Liver (tissue), 3 donors: Measurements from ENCODE around the gene SEC14L6.

ENCODE experiments used
- ATF3 ChIP-seq: IDR thresholded peaks from 2 replicates; pipeline ENCODE4 v1.6.1; 2016; ENCODE audit warnings: antibody characterized with exemption
- FOXA1 ChIP-seq: IDR thresholded peaks from 2 replicates; pipeline ENCODE4 v1.6.1; 2016; ENCODE audit warnings: antibody characterized with exemption
- HNF4A ChIP-seq, 2 donors: conservative IDR thresholded peaks; 2 replicates each; pipeline ENCODE4 v1.6.1; 2016; ENCODE audit warnings: antibody characterized with exemption in 2 of 2, mild to moderate bottlenecking in 2 of 2
- HNF4G ChIP-seq: IDR thresholded peaks from 2 replicates; pipeline ENCODE4 v1.6.1; 2016; ENCODE audit warnings: antibody characterized with exemption
- JUND ChIP-seq, 2 donors: IDR thresholded peaks; 2 replicates each; pipeline ENCODE4 v1.6.1; 2016; ENCODE audit warnings: antibody characterized with exemption in 2 of 2
- MAX ChIP-seq: IDR thresholded peaks from 2 replicates; pipeline ENCODE4 v1.6.1; 2016; ENCODE audit warnings: antibody characterized with exemption
- RAD21 ChIP-seq, 2 donors: IDR thresholded peaks; 2 replicates each; pipeline ENCODE4 v1.6.1; 2016; ENCODE audit warnings: antibody characterized with exemption in 2 of 2, mild to moderate bottlenecking in 2 of 2
- SP1 ChIP-seq: IDR thresholded peaks from 2 replicates; pipeline ENCODE4 v1.6.1; 2018; ENCODE audit warnings: antibody characterized with exemption, mild to moderate bottlenecking
- YY1 ChIP-seq: IDR thresholded peaks from 2 replicates; pipeline ENCODE4 v1.6.1; 2016; ENCODE audit warnings: antibody characterized with exemption, mild to moderate bottlenecking
- TF ChIP-seq, protein P1 (sequence below): fragments of 150-350 bp; IDR thresholded peaks from 2 replicates; pipeline ENCODE4 v1.5.1; 2017; ENCODE audit warnings: improper control_type of control experiment, low read depth, low read length; ENCODE audit not compliant: missing input control
- donor health status: healthy.
- donor health status: healthy.

DNA sequence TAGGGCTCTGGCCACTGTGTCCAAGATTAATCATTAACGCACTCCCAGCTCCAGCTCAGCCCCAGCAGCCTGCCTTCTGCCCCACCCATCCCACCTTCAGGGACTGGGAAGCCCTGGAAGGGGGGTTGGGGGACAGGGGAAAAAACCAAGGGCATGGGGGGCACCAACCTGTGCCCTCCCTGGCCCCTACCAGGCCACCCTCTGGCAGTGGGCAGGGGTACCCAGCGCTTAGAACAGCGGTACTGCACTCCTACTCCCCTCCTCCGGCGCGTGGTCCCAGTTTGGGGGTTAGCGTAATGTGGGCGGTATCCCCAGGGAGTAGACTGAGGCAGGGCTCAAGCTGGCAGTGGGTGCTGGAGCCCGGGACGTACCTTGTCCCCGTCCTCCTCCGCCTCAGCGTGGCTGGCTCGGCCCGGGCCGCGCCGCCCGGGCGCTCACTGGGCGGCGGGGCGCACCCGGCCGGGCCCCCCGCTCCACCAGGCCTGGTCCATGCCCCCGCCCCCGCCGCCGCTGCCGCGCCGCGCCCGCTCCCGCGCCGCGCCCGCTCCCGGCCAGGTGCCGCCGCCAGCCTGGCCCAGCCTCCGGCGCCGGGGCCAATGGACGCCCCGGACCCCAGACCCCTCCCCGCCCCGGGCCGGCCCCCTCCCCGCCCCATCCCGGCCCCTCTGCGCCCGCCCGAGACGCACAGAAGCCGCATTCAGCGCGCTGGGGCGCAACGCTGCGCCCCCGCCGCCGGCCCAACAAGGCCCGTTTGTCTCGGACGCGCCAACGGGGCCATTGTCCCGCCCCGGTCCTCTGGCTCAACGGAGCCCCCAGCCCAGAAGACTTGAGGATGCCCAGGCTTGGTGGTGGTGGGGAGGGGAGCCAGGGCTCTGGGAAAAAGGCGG is 27.8 kb upstream of the SEC14L6 start, which contains the start of gene GAL3ST1:
- TF ChIP-seq, protein P1, sequence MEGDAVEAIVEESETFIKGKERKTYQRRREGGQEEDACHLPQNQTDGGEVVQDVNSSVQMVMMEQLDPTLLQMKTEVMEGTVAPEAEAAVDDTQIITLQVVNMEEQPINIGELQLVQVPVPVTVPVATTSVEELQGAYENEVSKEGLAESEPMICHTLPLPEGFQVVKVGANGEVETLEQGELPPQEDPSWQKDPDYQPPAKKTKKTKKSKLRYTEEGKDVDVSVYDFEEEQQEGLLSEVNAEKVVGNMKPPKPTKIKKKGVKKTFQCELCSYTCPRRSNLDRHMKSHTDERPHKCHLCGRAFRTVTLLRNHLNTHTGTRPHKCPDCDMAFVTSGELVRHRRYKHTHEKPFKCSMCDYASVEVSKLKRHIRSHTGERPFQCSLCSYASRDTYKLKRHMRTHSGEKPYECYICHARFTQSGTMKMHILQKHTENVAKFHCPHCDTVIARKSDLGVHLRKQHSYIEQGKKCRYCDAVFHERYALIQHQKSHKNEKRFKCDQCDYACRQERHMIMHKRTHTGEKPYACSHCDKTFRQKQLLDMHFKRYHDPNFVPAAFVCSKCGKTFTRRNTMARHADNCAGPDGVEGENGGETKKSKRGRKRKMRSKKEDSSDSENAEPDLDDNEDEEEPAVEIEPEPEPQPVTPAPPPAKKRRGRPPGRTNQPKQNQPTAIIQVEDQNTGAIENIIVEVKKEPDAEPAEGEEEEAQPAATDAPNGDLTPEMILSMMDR: no peak
- no peak for TF ChIP-seq ATF3
- TF ChIP-seq FOXA1: no peak
- TF ChIP-seq RAD21 (IDR thresholded peaks at IDR 0.05): no peak
- TF ChIP-seq SP1: no peak
- TF ChIP-seq HNF4A (conservative IDR thresholded peaks at IDR 0.05): no peak
- TF ChIP-seq YY1: no peak
- TF ChIP-seq HNF4G: no peak
- TF ChIP-seq MAX: no peak
- TF ChIP-seq JUND (IDR thresholded peaks at IDR 0.05): no peak
